DOHH2 (cell line): ENCODE results near the gene ZBTB38.

Source experiments
- EZH2phosphoT487 ChIP-seq: fragments of 200-600 bp; sonication (generic); IDR thresholded peaks from 2 replicates; pipeline ENCODE4 v1.6.1; 2017; ENCODE audit warnings: borderline replicate concordance, mild to moderate bottlenecking, antibody characterized with exemption, low read length, moderate library complexity, mixed read lengths
- TF ChIP-seq, protein P1 (sequence below): fragments of 200-600 bp; sonication (generic); IDR thresholded peaks from one replicate; pipeline ENCODE4 v1.5.1; 2014; ENCODE audit warnings: antibody characterized with exemption, mild to moderate bottlenecking, low read depth, low read length; ENCODE audit not compliant: poor library complexity, severe bottlenecking

DNA sequence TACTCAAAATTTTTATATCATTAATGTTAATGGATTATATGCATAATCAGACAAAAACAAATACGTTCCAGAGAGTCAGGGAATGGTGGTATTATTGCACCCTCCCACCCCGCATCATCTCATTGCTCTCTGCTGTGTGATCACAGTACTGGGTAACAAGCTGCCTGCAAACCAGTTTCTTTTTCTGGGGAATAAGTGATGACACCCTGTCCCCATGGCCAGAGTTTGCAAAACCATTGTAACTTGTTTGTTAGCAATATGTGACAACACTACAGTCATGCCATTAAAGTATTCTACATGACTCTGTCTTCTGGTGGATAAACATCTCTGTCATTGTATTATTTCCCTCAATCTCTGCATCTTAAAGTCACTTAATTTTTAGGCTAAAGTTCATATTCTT, 39.5 kb downstream of the ZBTB38 start:
- no peak for TF ChIP-seq EZH2phosphoT487
- TF ChIP-seq, protein P1, sequence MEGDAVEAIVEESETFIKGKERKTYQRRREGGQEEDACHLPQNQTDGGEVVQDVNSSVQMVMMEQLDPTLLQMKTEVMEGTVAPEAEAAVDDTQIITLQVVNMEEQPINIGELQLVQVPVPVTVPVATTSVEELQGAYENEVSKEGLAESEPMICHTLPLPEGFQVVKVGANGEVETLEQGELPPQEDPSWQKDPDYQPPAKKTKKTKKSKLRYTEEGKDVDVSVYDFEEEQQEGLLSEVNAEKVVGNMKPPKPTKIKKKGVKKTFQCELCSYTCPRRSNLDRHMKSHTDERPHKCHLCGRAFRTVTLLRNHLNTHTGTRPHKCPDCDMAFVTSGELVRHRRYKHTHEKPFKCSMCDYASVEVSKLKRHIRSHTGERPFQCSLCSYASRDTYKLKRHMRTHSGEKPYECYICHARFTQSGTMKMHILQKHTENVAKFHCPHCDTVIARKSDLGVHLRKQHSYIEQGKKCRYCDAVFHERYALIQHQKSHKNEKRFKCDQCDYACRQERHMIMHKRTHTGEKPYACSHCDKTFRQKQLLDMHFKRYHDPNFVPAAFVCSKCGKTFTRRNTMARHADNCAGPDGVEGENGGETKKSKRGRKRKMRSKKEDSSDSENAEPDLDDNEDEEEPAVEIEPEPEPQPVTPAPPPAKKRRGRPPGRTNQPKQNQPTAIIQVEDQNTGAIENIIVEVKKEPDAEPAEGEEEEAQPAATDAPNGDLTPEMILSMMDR = no peak
